Left renal pelvis (tissue), 4 donors: ENCODE measurements around the gene LAMA2. TPM values are rescaled to one million over a fixed set of nuclear protein-coding genes. Genes with fewer than 3 reads are reported as not detected.
"Not testable (repeated sequence)": the region's sequence is repeated elsewhere in the genome, so short reads cannot be mapped to it uniquely, and the experiment has no call there.

Source experiments
- DNase-seq, 4 donors: peaks; one replicate each; pipeline ENCODE4 v3.0.0-alpha.2; 2013; ENCODE audit warnings: low read depth in 4 of 4, low spot score in 3 of 4
- polyA plus RNA-seq, 4 donors: library from polyadenylated mRNA; unstranded; fragments of 120-200 nt; gene quantifications; one replicate each; pipeline ENCODE4 v1.2.1, GENCODE V29; 2013; ENCODE audit not compliant: insufficient read length in 4 of 4

Gene LAMA2
- polyA plus RNA-seq, 4 donors: 25.7 to 67.5 (median 34.6) TPM

DNA sequence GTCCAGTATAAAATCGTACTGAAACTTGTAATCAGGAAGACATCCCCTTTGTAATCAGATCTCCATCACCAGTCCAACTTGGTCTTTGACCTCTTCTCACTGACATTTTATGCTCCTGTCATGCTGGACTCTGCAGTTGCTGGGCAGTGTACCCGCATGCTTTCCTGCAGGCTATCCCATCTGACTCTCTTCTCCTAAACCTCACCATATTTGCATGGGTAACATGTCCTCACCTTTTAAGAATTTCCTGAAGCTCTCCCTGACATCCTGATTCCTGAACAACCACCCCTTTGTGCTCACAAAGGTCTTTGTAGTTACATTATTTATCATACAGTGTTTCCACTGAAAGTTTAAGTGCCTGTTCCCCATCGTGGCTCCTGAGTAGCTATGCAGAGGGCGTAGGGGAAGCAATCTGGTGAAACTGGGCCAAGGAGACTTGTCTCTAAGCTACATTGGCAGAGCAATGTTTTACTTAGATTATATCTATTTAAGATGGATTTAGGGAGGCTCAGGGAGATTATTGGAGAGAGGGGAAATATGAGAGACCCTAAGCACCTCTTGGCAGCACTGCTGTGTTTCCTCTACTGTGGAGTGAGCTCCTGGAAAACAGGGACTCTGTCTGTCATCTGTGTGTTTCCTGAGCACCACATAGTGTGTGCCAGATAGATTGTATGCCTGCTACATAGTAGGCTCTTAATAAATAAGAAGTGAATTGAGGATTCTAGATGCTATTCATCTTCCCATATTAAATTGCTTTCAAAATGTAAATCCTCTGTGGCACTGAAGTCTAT lies 124.0 kb downstream of the LAMA2 start:
- DNase-seq: no peak

DNA sequence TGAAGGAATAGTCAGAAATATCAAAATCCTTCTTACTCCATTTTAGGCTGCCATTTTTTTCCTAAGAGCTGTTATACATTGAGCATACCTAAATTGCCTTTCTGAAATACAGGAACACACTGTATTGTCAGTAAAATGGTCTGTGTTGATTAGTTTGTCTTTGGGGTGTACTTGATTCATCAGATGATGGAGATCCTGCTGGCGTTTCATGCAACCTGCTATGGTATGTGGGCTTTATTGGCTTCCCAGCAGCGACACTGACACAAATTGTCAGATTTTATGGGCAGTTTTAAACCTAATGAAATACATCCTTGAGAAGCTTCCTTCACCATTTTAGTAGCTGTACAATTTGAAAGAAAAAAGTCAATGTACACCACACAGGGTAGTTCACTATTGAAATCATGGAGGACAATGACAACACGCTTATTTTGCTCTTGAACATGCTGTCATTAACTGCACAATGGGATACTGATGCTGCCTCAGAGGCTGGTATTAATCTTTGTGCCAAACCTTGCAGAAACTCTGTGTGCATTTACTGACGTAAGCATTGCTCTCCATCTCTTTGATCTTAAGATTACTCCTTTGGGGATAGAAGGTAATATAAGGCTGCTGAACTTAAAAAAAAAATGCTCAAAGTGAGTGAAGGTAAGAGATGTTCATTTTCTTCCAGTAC lies 124.9 kb downstream of the LAMA2 start:
- DNase-seq: no peak

DNA sequence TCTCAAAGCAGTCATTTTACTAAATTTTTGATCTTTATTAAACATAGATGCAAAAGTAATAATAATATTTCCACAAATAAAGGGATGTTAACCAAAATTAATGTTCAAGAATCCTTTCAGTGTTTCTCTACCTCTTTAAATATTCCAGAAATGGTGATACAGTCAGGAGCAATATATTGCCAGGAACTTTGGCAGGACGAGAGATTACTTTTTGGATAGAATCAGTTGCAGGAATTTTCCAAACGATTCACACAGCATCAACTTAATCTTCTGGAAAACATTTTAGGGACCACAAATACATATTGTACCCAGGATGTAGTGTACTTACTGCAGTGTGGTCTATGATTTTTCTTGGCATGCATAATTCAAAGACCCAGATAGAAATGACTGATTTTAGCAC lies 125.7 kb downstream of the LAMA2 start:
- DNase-seq: no peak

DNA sequence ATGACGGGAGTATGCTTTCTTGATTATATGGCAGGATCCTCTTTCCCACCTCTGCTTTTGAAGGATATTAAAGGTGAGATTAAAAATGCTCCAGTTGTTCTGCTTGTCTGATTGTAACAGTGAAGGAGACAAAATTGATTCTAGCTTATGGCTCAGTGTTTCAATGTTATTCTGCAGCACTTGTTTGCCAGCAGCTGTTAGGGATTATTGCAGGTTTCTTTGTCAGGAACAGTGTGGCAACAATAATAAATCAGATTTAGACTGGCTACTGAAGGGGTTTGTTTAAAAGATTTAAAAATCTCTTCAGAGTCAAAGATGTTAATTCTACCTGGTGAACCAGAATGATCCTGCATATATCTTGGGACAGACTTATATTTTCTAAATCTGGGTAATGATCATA lies 126.9 kb downstream of the LAMA2 start:
- no peak for DNase-seq

DNA sequence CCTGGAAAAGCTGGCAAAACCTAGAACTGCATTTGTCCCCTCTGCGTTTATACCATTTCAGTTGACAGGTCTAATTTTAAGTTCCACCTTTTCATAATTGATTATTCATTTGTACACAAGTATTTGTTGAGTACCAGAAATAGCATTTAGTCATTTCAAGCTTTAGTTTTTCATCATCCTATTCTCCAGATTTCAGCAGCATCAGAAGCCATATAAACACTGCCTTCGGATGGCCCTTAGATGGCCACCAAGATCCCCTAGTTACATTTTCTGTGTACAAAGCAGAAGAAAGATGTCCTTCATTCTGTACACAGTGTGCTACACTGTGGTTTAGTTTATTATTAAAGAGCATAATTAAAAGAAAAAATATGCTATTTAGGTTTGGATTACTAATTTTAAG lies 131.4 kb downstream of the LAMA2 start:
- no peak for DNase-seq

DNA sequence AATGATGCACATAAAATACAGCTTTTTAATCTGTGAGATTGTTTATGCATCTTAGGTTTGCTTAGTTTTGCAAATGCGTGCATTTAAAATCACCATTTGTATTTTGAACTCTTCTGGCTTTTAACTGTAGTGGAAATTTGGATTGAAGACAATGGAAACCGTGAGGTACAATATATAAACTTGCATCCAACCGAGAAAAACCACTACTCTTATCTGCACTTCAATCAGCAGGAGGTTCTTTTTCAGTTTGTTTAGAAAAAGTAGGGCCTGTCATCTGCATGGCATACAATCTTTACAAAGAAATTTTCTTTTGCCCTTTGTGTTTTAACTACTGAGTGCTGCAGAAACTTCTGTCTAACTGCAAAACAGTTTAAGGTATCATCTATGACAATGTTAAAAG lies 132.8 kb downstream of the LAMA2 start:
- no peak for DNase-seq

DNA sequence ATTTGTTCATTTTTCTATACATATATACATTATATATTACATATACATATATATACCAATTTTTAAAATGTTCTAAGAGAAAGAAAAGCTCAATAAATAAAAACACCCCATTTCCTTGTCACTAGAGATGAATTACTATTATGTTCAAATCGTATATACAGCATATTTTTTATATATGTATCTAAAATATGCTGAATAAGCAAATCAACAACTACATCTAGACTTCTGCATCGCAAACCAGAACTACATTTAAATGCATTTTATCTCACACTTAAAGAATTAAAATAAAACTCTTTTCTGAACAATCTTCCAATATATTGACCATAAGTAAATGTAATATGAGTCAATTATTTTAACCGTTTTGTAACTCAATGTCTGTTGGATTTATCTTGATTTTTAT lies 133.9 kb downstream of the LAMA2 start:
- no peak for DNase-seq

DNA sequence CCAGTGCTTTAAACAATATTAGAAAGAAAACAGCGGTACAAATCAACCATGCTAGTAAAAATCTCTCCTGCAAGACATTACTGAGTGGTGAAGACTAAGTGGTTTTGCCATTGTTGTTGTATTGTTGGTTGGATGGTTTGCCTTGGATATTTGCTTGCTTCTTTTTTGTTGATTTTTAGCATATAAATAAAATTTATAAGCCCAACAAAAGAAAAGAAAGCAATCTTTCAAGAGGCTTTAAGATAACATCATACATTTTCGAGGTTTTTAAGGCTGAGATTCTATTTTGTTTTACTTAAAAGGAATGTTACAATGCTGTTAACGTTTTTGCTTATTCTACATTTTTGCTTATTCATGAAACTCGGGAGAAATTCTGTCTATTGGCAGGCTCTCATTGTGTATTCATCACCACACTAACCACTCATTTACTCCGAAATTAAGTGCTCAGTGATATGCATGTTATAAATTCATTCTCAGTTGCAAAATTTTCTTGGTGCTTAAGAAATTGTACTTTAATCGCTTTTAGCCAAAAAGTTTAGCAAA lies 139.1 kb downstream of the LAMA2 start:
- no peak for DNase-seq

DNA sequence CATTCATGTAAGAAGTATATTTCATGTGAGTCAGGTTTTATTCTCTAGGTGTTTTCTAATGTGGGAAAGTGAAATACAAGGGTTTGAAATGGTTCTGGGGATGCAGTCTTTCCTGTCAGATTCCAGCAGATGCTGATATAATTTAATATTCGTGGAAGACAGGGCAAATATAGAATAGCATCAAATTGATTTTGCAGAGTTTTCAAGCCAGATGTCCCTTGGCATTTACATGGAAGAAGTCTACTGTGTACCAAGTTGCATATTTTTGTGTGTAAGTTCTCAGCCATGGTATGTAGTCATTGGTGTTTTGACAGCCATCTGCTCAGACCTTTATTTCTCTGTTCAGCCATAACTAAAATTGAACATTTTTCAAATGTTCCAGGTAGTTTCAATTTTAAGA lies 143.7 kb downstream of the LAMA2 start:
- DNase-seq: no peak

DNA sequence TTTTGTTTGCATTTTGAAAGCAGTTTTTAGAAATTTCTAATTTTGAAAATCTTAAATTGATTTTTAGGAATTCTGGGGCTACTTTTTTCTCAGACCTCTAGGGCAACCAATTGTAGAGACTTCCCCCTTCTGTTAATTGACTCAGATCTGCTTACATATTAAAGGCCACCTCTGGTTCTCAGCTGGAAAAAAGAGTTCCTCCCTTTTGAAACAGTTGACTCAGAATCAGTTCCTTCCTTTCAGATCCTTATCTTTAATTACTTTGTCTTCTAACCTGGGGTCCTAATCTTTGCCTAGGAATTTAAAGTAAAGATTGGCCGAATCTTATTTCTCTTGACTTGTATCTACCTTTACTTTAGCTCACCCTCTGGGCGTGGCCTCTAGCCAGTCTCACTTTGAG lies 146.8 kb downstream of the LAMA2 start:
- DNase-seq: no peak

DNA sequence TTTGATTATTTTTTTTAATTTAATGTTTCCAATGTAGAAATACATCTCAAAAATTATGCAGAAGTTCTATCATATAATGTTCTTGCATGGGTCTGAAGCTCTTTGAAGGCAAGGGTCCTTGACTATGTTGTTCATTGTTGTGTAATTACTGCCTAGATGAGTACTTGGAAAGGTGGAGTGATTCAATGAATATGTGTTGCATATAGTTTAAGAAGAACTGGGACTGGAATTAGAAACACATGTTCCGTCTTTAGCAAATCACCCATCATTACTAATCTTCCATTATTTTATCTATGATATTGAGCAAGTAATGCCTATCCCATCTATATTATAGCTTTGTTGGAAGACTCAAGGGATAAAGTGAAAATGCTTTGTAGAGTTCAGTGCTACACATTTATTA lies 147.3 kb downstream of the LAMA2 start:
- DNase-seq: no peak

DNA sequence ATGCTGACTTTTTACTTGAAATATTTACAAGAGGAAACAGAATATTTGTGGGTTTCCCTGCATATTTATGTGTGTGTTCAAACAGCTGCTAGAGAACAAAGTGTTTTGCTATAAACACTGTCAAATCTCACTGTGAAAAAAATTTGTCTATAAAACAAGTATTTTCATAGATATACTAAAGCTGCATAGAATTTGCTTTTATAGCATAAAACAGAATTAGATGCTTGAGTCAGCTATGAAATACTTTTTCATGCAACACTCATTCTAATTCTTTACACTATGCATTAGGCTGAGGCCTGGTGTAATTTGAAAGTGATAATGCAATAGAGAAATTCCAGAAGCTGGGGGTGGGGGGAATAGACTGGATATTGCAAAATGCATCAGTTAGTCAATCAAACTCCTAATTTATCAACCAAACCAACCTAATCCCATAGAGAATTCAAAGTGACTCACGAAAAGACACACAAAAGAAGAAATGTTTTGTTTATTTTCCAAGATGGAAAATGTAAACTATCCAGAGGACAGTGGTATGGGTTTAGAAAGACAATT lies 148.2 kb downstream of the LAMA2 start:
- peak in 2 of 4 donors; percentile 22 to 39 for DNase-seq

DNA sequence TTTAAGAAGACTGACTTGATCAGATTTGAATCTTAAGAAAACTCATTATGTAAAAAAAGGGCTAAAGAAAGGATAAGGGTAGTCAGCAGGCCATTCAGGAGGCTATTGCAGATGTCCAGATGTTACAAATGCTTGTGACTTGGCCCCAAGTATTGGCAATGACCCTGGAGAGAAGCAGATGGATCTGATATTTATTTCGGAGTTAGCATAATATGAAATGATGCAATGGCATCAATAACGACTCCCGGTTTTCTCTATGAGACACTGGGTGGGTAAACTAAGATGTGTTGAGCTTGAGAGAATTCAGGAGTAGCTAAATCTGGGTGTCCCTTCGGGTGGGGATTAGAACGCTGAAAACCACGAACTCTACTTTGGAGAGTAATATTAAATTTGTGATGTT lies 149.7 kb downstream of the LAMA2 start:
- DNase-seq: no peak

DNA sequence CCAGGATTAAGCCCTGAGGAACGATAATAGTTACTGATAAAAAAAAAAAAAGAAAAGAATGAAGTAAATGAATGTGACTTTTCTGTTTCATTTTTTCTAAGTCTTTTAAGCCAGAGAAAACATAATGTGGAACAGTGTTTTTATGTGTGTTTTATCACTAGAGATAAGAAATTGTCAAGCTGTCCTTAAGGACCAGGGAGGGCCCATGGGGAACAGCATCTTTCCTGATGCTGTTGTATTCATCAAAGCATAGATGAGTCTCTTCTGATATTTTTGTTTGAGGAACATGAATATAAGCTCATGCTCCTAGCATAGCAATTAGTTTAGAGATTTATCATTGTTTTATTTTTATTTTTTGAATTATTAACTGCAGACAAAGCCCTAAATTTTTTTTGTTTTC lies 150.2 kb downstream of the LAMA2 start:
- DNase-seq: no peak

DNA sequence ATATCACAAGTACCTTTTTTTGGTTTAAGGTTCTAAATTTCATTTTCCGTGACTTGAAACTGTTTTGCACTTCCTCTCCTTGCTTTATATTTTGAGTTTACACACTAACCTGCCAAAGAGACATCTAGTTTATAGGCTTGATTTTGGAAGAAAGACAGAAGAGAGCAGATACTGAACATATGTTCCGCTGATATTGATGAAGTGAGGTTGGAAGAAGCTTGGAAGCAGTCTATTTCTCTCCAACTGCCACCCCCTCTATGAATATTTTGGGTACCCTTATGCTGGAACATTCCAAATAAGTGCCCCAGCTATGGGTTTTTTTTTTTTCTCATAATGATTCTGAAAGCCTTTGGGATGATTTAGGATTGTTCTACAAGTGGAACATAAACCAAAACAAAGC lies 150.6 kb downstream of the LAMA2 start:
- no peak for DNase-seq

DNA sequence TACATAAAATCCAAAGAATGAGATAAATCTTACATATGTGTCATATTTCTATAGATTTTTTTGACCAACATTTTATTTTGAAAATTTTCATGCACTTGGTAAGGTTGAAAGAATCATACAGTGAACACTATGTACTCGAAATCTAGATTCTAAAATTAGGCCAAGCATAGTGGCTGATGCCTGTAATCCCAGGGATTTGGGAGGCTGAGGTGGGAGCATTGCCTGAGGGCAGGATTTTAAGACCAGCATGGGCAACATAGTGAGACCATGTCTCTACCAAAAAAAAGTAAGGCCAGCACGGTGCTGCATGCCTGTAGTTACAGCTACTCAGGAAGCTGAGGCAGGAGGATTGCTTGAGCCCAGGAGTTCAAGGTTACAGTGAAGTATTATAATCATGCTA lies 158.6 kb downstream of the LAMA2 start:
- no peak for DNase-seq

DNA sequence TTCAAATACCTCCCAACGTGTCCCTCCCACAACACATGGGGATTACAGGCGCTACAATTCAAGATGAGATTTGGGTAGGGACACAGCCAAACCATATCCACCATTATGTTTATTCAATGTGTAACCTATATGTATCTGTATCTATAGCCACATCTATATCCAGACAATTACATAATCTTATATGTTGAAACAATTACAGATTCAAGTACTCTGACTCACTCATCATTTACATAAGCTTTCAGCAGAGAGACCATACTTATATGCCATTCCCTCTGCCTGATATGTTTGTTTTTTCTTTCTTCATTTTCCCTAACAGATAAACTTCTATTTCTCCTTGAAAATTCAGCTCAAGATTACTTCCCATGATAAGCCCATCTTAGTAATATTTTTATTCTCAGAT lies 163.6 kb downstream of the LAMA2 start:
- DNase-seq: no peak

DNA sequence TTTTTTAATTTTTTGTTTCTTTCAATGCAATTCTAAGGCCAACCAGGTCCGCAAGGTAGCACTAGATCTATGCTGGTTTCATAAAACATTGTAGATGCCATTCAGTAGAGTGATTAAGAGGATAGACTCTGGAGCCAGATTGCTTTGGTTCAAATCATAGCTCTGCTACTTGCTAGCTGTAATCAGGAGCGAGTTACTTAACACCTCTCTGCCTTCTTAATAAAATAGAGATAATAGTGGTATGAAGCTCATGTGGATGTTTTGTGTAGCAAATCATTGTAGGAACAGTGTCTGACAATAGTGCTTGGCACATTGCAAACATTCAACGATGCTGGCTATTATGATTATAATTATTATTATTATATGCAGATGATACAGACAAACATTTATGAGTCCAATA lies 164.9 kb downstream of the LAMA2 start:
- DNase-seq: no peak

DNA sequence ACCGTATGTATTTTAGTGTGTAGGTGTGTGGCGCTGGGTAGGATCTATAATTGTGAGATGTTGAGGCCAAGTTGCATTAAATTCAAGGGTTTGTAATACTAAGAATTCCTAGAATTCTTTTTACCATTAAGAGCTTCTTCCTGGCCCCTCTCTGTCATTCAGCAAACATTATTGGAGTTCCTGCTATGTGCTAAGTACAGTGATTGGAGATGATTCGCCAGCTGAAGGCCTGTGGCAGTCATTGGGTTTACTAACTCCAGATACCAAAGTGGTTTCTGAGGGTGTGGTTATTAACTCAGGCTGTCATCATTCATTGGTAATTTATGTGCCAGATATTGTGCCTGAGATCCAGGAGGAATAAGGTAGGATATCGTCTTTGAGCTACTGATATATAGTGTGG lies 167.1 kb downstream of the LAMA2 start:
- DNase-seq: no peak

DNA sequence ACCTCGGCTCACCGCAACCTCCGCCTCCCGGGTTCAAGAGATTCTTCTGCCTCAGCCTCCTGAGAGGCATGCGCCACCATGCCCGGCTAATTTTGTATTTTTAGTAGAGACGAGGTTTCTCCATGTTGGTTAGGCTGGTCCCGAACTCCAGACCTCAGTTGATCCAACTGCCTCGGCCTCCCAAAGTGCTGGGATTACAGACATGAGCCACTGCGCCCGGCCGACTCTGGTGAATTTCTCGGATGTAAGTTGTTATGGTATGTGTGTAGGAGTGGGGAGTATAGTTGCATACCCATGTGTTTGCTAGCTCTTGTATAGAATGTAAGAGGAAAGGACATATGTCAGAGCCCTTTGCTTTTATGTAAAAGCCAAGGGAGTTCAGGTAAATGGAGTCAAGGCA lies 170.2 kb downstream of the LAMA2 start:
- DNase-seq: not testable (repeated sequence)

DNA sequence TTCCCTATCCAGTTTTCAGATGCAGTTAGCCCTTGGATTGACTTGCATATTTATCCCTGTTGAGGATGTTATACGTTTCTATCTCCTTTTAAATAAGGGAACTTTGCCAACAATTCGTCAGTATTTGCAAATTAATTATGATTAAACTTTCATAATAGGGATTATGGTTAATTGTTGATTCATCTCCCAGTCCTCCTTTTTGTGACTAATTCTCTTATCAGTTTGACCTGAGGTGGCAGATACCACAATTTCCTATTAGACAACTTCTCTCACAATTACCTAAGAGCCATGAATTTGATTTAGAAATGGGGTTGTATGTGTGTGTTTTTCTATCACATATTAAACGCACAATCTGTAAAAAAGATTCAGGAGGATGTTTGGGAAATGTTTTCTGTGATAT lies 172.9 kb downstream of the LAMA2 start:
- DNase-seq: no peak

DNA sequence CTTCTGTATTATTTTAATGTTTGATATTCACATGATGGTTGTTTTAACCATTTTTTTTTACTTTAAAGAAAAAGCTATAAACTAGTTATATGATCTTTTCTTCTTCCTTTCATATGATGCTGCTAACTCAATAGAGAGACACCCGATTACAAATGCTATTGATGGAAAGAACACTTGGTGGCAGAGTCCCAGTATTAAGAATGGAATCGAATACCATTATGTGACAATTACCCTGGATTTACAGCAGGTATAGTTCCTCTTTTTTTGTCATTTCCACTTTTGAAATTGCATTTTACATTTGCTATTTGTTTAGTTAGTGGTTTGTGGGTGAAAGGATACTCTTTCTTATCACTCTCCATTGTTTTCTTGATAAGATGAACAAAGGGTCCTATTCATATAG lies 176.7 kb downstream of the LAMA2 start:
- no peak for DNase-seq
